NCI-H1930 (cell line): Measurements from ENCODE around the gene PPAN.

Experiments
- DNase-seq, 2 experiments: peaks; one replicate each; lab custom pipeline; 2025; lab: John Stamatoyannopoulos, UW

The PPAN gene

GRCh38 chr19:10141479-10141878 lies 35.3 kb downstream of the PPAN start:
- DNase-seq: no peak

GRCh38 chr19:10141973-10142372 lies 35.8 kb downstream of the PPAN start:
- DNase-seq: no peak

- DNase-seq: no peak
Observed at GRCh38 chr19:10142701-10143375, 36.7 kb downstream of the PPAN start.

- no peak for DNase-seq
Observed at GRCh38 chr19:10143681-10144080, 37.5 kb downstream of the PPAN start.

- DNase-seq: no peak
Observed at GRCh38 chr19:10144361-10144760, 38.2 kb downstream of the PPAN start.

GRCh38 chr19:10145031-10145430 lies 38.9 kb downstream of the PPAN start:
- DNase-seq: no peak

- DNase-seq: no peak
Observed at GRCh38 chr19:10146142-10146541, 40.0 kb downstream of the PPAN start.

- DNase-seq: no peak
Observed at GRCh38 chr19:10149427-10149826, 43.3 kb downstream of the PPAN start.

GRCh38 chr19:10151521-10151920 lies 45.4 kb downstream of the PPAN start:
- no peak for DNase-seq

- no peak for DNase-seq
Observed at GRCh38 chr19:10152100-10152499, 45.9 kb downstream of the PPAN start.

GRCh38 chr19:10155839-10156238 lies 49.7 kb downstream of the PPAN start:
- DNase-seq: no peak

- DNase-seq: no peak
Observed at GRCh38 chr19:10158071-10158470, 51.9 kb downstream of the PPAN start.

- no peak for DNase-seq
Observed at GRCh38 chr19:10158485-10158884, 52.3 kb downstream of the PPAN start.

GRCh38 chr19:10159610-10160009 lies 53.4 kb downstream of the PPAN start:
- DNase-seq: no peak
